ENCODE data around the gene CDH12.
A peak's percentile ranks its signal among the peaks of the same experiment; 100 is the strongest.

Gene CDH12

DNA sequence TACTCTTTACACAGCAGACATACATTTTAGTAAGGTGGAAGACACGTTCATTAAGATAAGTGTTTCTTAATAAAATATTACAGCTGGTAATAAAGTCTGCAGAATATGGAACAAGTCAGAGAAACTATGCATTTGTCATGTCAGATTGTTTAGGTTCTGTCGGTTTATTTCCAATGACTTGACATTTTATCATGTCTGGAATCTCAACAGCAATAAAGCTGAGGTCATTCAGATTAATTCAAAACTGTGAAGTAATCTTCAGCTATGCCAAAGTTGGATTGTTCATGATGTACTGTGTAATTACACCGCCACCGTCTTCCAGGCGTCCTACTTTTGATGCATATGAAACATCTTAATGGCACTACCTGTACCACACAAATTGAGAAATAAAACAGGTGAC, 1032.6 kb downstream of the CDH12 start:
- DNase-seq (ENCODE audit: low spot score), result no peak

DNA sequence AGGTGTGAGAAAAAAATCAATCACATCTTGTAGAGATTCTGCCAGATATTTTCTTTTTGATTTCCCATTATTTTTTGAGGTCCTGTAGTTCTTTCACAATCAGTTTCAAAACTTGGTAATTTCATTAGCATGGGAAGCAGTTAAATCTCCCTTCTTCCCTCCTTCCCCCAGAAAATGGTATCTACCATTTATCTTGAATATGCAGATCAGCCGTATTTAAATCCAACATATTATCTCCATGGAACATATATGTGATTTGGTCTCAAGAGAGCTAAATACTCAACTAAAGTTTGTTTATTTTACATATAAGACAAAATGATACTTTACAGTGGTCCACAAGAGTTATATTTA, 1034.8 kb downstream of the CDH12 start:
- no peak for DNase-seq (ENCODE audit: low spot score)

DNA sequence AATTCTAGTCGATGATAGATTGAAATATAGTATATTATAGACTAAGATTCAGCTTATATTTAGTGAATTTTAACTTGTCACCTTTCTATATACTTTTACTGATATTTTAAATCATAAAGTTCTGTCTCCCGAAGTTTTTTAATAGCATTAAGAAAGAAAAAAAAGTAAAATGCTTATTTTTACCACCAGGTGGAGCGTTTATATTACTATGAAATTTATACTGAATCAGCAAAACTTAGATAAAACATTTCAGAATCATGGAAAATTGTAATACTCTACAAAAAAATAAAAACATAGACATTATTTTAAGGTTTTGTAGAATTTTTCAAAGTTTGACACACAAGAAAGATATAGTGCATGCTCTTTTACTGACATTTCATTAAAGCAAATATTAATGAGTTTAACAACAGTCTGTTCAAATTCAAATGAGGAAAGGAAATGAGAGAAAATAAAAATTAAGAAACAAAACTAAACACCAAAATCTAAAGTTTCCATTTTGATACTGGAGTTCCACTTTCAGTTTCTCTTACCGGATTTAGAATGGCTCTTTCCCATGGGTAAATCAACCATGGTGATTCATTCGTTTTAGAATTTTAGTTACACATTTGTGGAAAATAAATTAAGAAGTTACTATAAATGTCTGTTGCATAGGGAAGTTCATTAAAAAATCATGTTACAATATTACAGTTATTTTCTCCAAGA, 1035.3 kb downstream of the CDH12 start:
- DNase-seq (ENCODE audit: low spot score), result peak; percentile 16

DNA sequence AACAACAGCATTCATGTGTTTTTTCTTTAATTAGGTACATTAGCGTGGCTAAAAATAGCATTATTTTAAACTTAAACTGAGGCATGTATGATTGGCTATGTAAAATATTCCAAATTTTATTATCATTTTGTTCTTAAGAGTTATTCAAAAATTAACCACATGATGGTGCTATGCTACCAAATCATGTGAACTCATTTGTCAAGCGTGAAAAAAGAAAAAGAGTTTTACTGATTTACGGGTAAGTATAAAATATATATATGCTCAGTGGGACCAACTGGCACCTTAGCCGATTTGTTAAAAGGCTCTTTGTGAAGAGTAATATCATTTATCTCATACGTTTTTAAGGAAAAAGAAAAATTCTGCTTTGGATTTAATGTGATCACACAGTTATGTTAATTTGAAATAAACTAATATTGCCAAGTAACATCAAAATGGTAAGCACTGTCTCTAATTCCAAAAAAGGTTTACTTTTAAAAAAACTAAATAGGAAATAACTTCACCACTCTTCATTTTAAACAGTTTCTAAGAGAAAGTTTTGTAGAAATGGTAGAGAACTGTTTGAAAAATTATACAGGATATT, 1042.3 kb downstream of the CDH12 start:
- peak; percentile 25 for DNase-seq (ENCODE audit: low spot score)

DNA sequence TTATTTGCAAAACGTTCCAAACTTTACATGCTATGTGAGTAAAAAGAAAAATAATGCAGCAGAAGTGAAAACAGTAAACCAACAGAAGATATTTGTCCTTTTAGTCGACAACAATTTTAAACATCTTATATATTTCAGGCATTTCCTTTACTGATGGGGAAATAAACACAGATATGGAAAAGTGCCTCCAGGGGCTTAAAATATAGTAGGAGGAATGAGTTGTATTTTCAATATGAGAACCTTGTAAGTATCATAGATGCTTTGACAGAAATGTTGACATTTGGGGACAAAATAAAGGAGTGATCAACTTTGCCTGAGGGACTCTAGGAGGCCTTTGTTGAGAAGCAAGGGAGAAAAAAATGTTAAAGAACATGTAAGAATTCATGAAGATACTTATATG, 1043.5 kb downstream of the CDH12 start:
- DNase-seq (ENCODE audit: low spot score), result no peak

DNA sequence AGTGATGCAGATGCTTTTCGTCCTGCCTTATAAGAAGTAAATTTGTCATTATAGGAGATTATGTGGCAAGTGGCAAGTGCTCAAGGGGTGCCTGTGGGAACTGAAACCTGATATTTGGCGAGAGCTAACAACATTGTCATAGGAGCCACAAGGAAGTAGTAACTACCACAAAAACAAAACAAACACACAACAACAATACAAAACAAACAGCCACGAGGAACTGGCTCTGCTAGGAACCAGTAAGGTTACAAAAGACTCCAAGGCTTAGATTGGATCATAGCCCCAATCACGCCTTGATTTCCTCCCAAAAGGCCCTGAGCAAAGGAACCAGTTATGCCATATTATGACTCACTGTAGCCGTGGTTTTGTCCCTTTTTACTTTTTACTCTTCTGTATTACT, 1045.2 kb downstream of the CDH12 start:
- DNase-seq (ENCODE audit: low spot score), result no peak

DNA sequence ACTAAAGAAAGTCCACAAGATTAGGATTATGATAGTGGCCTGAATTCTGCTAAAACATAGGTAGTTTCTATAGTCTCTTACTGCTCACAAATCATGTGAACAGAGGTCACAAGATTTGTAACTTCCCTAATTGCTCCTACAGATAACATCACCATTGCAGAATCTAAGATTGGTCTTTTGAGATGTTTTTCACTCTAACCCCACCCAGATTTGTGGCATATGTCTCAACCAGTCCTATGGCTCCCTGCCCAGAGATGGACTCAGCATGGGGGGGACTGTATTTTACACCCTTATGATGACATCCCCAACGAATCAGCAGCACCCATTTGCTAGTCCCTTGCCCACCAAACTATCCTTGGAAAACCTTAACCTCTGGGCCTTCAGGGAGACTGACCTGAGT, 1046.2 kb downstream of the CDH12 start:
- DNase-seq (ENCODE audit: low spot score), result peak; percentile 44

DNA sequence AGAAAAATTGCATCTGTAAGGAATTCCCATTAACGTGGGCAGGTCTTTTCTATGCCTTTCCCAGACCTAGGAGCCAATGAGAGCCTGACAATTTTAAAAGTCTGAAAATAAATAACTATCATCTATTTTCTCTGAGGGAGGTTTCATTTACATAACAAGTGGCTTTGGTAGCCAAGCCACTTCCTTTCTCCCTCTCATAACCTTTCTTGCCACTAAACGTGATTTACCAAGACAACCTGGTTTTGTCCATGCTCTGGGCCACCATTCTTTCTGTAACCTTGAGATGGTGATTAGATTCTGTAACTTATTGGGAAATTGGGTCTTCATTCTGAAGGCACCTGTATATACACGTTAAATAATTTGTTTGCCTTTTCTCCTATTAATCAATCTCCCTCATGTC, 1046.9 kb downstream of the CDH12 start:
- DNase-seq (ENCODE audit: low spot score), result no peak

DNA sequence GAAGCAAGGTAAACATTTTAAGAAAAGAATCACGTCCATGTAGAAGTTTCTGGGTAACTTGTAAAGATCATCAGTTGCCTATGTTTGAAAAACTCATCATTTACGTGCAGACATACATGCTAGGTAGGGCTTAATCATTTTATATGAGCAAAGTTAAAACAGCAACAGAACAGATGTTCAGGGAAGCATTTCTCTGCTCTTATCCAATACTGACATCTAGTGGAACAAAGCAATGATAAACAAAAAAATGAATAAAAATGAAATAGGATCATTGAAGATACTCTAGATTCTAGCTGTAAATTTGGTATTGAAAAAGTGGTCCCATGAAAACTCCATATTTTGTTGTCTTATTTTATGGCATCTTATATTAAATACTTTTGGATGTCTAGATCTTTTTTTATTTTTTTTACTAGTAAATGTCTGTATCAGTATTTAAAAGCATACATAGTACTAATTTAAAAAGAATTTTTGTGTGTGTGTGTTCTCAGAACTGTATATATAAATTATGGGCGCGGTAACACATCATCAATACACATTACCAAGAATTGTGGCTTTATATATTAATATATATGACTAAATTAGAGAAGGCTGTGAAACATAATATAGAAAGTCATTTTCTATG, 1050.2 kb downstream of the CDH12 start:
- DNase-seq (ENCODE audit: low spot score), result peak; percentile 34

DNA sequence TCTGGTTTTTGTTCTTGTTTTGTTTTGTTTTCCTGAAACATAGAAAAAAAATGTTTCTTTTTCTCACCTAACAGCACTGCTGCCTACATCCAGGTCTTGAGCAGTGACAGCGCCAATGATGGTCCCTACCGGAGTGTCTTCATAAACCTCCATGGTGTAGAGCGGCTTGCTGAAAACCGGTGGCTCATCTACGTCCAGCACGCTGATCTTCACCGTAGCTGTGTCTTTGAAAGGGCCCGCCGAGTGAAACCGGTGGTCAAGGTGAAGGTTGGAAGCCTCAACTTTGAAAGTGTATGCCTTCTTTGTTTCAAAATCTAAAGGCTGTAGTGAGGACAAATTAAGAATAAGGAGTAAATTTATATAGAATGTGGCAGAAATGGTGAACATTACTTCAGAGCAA, 1051.0 kb downstream of the CDH12 start:
- DNase-seq (ENCODE audit: low spot score), result no peak

DNA sequence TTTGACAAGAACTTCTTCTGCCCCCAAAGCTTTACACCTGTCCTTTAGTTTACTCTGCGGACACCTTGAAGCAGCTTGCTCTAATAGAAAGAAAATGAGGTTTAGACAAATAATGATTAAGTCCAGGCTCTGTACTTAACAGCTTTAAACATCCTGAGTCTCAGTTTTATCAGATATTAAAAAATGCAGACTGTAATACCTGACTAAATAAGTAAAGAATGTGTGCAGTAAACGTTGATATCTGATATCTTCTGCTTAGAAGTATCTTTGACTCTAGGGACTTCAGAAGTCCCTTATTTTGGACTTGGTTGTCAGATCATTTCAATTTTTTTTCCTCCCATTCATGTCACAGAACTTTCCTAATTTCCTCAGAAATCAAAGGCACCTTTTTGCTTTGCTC, 1060.4 kb downstream of the CDH12 start:
- no peak for DNase-seq (ENCODE audit: low spot score)

DNA sequence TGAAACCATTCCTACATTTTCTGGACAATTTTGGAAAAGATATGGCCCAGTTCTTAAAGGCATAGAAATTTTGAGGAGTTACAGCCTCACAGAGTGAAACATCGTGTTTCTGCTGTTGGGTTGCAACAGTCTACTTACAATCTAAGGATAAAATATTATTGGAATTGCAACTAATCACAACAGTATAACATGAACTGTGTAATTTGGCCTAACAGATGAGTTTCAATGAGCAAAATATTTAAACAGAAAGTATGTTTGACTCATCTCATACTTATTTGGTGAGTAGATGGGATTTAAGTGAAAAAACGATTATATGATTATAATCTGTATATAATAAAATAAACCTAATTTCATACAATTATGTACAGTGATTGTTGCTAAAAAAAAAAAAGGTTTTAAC, 1061.8 kb downstream of the CDH12 start:
- DNase-seq (ENCODE audit: low spot score), result no peak

DNA sequence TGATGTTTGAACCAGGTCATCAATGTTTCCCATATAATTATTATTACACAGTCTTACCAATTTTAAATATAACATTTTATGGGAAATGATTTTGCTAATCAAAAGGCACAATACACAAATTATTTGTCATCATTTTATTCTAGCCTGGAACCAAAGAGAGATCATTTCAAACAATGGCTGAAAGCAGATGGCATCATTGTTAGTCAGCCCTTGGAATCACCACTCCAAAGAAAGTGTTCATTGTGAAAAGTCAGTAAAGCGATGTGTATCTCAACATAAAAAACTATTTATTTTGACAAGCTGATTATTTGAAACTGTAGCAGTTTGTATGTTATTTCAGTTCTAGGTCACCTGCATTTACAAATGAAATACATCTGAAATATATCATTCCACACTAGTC, 1068.7 kb downstream of the CDH12 start:
- DNase-seq (ENCODE audit: low spot score), result no peak

DNA sequence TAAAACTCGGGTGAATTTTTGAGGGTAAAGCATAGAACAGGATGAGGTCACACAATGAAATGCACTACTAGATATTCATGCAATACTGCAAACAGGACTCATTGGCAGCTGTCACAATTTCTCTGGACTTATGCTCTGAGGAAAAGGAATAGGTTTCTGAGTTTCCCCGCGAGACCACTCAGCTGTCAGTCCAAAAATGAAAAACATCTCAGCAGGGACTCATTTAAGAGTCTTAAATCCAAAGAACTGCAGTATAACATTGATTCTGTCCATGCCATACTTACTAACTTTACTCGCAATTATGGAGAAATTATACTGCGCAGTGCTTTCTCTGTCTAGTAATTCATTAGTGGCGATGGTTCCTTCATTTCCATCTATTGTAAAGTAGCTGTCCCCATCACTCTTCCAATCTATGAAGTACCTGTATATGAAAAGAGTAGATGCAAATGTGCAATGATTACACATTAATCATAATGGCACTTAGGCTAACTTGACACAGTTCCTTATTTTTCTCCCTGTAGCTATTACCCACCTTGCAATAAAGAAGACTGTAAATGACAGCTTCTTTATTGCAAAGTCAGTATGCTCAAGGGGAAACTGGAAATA, 1070.0 kb downstream of the CDH12 start:
- DNase-seq (ENCODE audit: low spot score), result no peak

DNA sequence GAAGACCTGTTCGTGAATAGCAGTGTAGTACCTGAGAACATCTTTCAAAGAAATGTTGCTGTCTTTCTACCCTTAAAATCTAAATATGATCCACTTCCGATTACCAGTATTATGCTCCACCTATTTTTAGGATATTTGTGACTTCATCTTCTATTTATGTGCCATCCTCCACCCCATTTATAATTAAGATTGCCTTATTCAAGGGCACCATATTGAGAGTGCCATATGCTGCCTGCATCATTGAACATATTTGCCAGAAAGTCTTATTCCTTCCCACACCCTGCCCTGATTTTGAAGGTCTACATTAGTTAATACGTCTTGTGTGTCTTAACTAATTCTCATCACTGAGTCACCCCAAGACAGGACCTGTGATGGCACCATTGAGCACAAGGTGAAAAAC, 1076.7 kb downstream of the CDH12 start:
- DNase-seq (ENCODE audit: low spot score), result no peak

DNA sequence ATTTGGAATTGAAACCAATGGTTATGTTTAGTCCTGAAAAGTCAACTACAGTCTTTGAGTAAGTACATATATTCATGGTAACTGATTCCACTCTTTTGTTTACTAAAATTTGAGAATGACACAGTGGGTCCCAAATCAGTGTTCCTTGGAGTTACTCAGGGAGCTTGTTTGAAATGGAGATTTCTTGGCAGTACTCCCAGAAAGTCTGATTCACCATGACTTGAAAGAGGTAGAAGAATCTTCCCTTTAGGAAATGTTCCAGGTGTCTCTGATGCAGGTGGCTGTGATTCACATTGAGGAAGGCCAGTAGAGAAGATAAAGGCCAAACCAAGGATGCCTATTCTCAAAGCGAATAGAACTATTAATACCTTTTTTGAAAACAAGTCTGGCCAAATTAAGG, 1078.3 kb downstream of the CDH12 start:
- DNase-seq (ENCODE audit: low spot score), result peak; percentile 34

DNA sequence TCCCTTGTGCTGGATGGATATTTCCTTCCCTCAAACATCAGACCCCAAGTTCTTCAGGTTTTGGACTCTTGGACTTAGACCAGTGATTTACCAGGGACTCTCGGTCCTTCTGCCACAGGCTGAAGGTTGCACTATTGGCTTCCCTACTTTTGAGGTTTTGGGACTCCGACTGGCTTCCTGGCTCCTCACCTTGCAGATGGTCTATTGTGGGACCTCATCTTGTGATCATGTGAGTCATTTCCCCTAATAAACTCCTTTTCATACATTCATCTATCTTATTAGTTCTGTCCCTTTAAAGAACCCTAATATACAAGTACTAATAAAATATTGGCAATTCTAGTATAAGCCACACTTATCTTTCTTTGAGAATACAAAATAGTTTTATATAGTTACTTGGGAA, 1078.9 kb downstream of the CDH12 start:
- no peak for DNase-seq (ENCODE audit: low spot score)

DNA sequence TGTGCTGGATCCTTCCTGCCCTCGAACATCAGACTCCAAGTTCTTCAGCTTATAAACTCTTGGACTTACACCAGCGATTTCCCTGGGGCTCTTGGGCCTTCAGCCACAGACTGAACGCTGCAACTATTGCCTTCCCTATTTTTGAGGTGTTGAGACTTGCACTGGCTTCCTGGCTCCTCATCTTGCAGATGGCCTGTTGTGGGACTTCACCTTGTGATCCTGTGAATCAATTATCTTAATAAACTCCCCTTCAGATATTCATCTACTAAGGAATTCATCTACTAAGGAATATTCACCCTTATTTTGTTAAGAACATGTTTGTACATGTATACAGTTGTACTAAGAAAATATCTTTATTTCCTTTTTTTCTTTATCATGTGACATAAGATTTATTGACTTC, 1079.7 kb downstream of the CDH12 start:
- DNase-seq (ENCODE audit: low spot score), result no peak

DNA sequence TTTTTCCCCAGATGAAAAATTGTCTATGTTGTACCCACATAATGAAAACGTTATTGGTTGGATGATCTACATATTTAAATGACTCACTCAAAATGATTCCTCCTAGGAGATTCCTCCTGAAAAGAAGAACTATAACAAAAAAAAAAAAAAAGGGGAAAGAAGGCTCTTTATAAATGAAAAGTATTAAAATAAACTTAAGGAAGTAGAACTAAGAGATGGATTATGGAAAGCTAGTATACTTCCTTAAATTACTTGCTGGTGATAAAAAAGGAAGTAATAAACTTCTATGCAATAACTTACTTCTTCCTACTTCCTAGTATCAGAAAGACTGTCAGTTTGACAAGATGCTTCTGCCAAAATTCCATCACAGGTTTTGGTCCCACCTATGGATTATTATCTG, 1087.7 kb downstream of the CDH12 start:
- no peak for DNase-seq (ENCODE audit: low spot score)

DNA sequence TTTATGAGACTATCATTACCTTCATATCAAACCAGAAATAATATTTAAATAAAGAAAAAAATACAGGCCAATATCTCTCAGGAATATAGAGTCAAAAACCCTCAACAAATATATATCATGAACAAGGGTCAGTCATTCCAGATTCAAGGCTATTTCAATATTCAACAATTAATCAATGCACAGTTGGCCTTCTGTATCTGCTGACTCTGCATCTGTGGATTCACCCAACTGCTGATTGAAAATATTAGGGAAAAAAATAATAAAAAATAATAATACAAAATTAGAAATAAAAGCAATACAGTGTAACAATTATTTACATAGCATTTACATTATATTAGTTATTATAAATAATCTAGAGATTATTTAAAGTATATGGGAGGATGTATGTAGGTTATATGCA, 1114.0 kb downstream of the CDH12 start:
- no peak for DNase-seq (ENCODE audit: low spot score)

DNA sequence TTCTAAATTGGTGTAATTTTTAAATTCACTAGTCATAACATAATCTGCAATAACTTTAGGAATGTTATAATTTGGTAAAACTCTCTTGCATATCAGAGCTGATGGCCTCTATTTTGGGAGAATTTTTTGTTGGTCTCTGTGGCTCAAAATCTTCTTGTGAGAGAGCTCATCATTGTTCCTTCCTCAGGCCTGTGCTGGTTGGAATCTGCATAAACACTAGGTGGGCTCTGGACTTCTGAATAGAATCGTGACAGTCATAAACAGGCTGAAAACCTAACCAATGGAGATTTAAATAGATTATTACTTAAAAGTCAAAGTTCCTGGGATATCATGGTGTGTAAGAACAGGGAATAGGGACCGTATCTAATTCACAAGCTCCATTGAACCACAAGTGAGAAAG, 1129.6 kb downstream of the CDH12 start:
- no peak for DNase-seq (ENCODE audit: low spot score)

DNA sequence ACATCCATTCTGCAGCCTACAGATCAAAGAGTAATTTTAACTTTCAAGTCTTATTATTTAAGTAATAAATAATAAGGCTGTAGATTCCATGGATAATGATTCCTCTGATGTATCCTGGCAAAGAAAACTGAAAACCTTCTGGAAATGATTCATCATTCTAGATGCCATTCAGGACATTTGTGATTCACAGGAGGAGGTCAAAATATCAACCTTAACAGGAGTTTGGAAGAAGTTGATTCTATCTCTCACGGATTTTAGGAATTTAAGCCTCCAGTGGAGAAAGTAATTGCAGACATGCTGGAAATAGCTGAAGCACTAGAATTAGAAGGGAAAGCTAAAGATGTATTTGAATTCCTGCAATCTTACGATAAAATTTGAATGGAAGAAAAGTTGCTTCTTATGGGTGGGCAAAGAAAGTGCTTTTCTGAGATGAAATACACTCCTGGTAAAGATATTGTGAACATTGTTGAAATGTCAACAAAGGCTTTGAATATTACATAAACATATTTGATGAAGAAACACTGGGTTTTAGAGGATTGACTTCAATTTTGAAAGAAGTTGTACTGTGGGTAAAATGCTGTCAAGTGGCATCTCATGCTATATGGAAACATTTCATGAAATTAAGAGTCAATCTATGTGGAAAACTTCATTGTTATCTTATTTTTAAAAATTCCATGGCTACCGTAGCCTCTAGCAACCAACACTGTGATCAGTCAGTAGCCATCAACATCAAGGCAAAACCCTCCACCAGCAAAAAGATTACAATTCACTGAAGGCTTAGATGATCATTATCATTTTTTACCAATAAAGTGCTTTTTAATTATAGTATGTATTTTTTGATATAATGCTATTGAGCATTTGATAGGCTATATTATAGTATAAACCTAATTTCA, 1141.0 kb downstream of the CDH12 start:
- no peak for DNase-seq (ENCODE audit: low spot score)

DNA sequence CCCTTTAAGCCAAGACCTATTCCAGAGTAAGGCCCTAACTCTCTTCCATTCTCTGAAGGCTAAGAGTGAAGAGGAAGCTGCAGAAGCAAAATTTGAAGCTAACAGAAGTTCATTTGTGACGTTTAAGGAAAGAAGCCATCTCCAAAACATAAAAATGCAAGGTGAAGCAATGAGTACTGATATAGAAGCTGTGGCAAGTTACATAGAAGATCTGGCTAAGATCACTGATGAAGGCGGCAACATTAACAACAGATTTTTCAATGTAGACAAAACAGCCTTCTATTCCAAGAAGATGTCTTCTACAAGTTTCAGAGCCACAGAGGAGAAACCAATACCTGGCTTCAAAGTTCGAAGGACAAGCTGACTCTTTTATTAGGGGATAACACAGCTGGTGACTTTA, 1143.4 kb downstream of the CDH12 start:
- DNase-seq (ENCODE audit: low spot score), result no peak

All from LoVo (cell line).